ENCODE results near the gene FAM83F. TPM values are rescaled to one million over a fixed set of nuclear protein-coding genes. Genes with fewer than 3 reads are reported as not detected.
"Not testable (repeated sequence)": the region's sequence is repeated elsewhere in the genome, so short reads cannot be mapped to it uniquely, and the experiment has no call there.

The FAM83F gene
- total RNA-seq, 1 donor from 2014 or later: 1.4 TPM

DNA sequence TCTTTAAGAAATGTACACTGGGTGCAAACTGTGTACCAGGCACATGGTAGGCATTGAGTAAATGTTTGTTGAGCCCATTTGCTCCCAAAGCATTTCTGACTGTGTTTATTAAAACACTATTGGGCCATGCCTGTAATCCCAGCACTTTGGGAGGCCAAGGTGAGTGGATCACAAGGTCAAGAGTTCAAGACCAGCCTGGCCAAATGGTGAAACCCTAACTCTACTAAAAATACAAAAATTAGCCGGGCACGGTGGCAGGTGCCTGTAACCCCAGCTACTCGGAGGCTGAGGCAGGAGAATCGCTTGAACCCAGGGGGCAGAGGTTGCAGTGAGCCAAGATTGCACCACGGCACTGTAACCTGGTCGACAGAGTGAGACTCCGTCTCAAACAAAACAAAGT lies 1.9 kb upstream of the FAM83F start:
- not testable (repeated sequence) for DNase-seq (ENCODE audit: low spot score)

DNA sequence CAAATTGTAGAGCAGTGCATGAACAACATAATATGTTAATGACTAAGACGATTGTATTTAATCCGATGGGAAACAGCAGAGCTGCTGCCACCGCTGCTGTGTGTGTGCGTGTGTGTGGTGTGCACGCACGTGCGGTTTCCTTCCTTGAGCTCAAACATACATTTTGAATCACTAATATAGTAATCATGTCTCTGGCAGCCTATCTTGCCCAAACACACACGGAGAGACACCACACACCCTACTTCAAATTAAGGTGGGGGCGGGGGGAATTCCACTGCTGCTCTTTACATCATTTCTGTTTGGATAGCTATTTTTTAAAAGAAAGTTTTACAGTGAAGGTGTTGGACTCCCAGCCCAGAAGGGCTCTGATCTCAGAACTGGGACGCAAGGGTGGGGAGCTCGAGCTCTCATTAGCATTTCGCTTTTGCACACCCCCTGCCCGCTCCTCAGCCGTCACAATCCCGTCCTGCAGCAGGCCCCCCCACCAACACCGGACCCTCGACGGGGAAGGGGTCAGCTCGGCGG lies 651 bp upstream of the FAM83F start:
- no peak for DNase-seq (ENCODE audit: low spot score)

DNA sequence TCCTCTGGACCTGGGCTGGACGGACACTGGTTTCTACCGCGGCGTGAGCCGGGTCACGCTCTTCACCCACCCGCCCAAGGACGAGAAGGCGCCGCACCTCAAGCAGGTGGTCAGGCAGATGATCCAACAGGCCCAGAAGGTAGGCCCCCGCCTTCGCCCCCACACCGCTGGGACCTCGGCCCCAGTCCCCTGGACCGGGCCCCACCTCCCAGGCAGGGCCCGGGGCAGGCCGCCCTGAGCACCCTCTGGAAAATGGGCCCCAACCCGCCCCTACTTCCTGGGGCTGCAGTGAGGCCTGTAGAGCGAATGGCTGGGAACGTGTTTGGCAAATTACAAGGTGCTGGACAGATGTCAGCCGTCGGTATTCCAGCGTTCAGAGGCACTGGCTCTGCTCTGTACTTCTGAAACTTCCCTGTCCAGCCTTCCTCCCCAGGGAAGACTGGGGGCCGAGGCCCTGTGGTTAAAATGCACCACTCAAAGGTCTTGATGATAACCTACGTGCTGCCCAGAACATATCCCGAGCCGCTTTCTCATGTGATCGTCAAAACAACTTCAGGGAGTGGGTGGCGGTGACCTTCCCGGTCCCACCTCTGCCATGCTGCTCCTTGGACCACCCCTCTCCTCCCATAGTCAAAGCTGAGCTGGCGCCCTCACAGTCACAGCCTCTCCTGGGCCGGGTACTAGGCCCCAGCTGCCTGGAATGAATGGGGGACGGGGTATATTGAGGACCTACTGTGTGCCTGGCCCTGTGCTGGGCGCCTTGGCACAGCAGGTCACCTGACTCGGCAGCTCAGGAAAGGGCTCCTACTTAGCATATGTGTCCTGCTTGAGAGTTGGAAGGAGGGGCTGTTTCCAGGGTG lies 869 bp downstream of the FAM83F start:
- no peak for DNase-seq (ENCODE audit: low spot score)

DNA sequence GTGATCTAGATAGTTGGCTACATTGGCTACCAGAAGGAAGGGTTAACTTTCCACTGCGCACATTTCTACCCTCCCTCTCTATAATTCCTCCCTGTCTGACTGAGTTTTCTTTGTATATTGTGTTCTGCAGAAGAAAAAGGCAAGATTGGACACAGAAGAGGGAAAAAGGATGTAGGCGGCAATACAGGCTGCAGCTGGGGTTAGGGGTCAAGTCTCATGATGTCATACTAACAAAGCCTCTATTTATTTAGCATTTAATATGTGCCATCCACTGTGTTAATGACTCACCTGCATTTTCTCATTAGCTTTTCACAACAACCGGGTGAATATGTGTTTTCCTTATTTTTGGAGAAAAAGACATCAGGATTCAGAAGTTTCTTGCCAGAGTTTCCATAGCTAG lies 2.0 kb downstream of the FAM83F start:
- DNase-seq (ENCODE audit: low spot score): no peak

DNA sequence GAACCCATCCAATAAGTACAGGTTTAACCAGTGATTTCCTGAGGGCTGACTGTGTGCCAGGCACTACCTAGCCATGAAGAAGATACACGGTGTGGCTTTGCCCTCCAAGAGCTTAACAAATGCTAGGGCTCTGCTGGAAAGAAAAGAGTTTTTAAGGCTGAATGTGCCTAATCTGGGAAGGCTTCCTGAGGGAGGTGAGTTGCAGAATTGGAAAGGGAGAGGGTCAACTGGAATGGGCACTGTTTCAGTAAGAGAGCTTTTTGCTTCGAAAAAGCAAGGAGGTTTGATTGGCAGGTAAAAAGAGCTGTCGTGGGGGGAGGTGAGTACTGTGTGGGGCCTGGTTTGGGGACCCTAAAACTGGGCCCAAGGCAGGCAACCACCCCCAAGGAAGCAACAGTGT lies 2.7 kb downstream of the FAM83F start:
- no peak for DNase-seq (ENCODE audit: low spot score)

DNA sequence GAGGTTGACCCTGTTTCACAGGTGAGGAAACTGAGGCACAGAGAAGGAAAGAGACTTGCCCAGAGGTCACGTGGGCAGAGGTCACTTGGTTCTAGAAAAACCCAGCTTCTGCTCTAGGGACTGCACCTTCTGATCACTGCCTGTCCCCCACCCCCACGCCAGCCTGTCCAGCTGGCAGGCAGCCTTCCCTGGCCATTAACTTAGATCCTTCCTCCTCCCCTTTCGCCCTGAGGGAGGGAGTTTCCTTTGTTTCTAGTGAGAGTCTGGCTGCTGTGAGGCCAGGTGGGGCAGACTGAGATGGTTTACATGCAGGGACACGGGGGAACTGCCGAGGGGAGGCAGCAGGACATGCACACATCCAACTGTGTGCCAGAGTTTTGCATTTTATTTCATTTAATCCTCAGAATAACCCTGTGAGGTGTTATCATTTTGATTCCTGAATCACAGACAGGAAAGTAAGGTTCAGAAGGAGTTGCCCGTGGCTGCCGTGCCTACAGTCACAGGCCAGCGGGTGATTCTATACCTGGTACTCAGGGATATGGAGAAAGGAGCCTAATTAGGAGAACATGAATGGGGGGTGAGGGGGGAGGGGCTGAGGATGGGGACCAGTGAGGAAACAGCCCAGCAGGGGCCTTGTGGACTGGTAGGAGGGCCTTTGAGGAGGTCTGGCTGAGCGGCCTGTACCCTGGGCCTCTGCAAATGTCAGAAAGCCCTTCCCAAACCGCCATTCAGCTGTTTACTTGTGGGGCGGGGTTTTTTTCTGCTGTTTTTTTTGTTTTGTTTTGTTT lies 3.4 kb downstream of the FAM83F start:
- peak; percentile 34 for DNase-seq (ENCODE audit: low spot score)

DNA sequence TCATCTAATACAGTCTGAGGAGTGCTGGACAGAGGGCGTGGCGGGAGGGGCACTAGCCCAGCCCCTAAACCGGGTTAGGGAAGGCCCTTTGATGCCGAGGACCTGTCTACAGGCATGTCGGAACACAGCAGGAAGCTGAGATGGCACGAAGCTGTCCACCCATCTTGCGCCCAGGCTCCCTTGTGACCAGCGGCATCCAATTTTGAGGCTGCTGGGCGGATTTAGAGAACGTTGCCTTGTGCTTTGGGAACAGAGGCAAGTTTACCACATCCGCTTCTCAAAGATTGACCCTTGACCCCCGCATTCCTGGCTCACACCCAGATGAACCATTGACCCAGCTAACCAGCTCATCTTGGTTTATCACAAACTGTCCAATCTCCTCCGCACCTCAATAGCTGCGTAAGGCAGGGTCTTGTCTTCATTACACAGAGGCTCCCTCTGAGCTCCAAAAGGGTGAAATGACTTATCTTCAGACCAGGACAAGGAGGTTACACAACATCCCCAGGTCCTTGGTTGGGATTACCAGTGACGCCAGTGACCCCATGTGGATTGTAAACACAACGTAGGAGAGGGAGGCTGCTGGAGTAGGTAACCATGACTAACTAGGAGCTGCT lies 4.5 kb downstream of the FAM83F start:
- DNase-seq (ENCODE audit: low spot score): no peak

DNA sequence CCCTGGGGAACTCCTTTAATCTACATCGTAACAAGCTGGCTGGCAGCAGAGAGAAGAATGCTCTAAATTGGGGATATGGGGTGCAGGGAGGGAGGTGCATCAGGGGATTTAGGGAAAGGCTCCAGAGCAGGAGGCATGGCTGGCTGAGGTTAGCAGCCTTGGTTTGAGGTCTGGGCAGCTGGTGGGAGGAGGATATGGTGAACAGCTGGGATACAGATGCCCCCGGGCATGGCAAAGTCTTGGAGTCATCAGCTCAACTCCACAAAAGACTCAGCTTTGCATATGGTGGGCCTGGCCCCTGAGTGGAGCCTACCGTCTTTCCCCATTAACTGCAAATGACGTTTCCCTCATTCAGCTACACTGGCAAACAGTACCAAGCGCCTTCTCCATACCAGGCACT lies 5.4 kb downstream of the FAM83F start:
- no peak for DNase-seq (ENCODE audit: low spot score)

DNA sequence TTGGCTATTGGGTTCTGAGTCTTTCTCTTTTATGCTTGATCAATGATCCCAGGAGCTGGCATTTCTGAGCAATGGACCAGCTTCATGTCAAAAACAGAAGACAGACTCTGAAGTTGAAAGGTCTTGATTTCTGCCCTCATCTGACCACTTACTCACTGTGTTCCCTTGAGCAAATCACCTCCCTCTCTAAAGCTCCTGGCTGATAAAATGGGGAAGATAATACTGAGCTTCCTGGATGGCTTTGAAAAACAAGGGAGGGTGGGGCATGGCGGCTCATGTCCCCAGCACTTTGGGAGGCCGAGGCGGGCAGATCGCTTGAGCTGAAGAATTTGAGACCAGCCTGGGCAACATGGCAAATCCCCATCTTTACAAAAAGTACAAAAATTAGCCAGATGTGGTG lies 6.4 kb downstream of the FAM83F start:
- no peak for DNase-seq (ENCODE audit: low spot score)

DNA sequence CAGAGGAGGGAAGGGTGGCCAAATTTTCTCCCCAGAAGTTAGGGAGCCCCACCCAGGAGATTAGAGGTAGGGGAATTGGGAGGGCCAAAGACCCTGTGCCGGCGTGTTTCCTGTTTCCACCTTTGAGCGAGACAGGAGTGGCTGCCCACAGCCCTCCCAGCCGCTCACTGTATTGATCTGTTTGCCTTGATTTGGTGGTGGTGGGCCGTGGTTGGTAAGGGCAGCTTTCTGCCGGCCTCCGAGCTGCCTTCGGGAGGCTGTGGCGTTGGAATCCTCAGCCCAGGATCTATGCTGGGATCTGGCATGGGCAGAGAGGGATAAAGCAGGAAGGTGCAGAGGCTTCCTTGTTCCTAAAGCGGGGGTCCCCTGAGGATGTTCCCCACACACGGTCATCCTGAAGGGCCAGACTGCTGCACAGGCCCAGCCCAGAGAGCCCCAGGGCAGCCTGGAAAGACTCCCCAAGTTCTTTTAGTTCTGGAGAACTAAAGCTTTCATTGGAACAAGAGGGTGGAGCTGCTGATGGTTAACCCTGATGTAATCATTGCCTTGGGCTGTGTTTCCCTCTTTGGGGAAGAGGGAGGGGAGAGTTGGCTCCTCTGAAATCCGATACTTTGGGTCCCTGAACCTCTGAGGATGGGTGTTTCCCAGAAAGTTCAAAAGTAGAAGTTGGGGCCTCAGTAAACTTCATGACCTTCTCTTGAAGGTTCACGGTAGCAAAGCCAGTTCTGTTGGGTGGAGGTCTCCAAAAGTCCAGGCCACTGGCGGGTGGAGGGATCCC lies 7.2 kb downstream of the FAM83F start:
- DNase-seq (ENCODE audit: low spot score): peak; percentile 53

DNA sequence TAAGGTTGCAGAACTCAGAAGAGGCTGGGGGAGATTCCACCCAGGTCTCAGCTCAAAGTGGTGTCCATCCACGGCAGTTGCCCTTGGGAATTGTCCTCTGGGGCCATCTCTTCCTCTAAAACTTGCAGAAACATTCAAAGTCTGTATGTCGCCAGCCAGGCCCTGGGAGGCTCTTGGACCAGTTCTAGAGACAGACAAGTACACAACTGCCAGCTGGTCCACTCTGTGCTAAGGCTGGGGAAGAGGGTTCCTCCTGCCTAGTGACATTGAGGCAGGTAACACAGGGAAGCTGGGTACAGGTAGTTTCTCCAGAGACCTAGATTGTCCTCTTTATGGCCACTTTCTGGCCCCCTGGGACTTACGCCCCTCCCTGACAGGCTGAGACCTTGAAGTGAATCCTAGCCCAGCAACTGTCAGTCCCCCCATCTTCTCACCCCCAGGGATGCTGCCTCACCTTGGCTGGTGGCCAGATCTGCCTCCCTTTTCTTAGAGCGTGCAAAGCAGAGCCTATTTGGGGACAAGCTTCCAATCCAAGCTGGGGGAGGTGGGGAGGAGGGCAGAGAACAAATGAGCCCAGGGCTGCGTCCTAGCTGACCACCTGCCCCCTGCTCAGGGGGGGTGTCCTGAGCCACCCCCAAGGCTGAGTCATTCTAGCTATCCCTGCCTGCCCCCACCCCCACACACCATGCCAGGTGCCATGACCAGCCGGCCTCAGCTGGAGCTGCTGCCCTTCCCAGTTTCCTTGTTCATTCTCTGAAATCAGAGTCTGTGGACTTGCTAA lies 8.4 kb downstream of the FAM83F start:
- DNase-seq (ENCODE audit: low spot score): no peak

DNA sequence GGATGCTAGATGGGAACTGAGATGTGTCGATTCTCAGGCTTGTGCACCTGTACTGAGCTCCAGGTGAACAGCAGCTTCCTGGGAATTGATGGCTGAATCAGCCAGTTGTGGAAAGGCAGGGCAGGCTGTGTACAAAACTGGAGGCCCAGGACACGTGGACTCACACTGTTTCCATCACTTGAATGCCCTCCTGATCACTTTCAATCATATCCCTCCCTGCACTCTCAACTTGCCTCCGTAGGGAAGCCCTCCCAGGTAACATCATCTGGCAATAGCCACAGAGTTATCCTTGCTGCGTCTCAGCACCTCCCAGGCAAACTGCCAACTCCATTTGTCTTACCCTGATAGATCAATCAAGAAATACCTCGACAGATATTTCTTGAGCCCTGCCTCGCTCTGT lies 10.1 kb downstream of the FAM83F start:
- DNase-seq (ENCODE audit: low spot score): no peak

DNA sequence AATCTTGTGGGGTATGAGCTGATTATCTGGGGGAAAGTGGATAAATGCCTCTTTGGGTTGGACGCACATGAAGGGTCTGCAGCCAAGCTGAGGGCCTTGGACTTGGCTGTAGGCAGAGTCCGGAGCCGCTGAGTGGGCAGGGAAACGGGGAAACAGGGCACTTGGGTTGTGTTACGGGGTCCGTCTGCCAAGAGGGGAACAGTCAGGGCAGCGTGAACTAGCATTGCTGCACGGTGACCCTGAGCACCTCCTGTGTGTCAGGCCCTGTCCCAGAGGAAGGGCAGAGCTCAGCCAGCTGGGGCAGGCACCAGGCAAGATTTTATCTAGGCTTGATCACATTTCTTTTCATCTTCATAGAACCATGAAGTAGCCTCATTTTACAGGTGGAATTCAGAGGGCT lies 11.9 kb downstream of the FAM83F start:
- DNase-seq (ENCODE audit: low spot score): no peak

DNA sequence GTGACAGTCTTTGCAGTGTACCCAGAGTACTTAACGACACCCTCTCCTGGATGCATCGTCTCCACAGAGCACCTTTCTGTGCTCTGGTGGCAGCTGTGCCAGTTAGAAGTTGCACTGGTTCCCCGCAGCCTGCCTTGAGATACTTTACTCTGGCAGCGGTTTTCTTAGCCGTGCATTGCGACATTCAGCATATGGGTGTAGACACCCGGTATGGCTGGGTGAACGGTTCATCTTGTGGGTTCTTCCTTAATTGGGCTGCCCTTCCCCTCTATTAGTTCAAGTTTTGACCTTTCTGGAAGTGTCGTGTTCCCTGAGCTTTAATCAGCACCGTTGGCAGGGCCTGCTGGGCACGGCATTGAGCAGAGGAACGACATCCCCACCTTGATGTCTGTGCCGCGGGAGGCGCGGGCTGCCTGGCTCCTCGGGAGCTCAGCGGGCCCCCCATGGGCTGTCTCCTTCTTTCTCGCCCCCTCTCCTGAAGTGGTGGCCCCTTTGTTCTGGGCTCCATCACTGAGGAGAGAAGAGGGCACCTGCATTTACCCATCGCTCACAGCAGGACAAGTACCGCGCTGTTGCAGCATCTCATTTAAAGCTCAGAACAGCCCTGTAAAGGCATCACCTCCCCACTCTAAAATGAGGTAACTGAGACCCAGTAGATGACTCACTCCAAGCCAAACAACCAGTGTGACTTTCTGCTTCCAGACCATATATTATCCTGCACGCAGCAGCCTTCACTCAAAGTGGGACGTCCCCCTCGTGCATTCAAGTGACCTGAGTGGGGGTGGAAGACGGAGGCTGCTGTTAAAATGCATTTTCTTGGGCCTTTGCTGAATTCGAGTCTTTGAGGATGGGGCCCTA lies 13.3 kb downstream of the FAM83F start:
- DNase-seq (ENCODE audit: low spot score): no peak

DNA sequence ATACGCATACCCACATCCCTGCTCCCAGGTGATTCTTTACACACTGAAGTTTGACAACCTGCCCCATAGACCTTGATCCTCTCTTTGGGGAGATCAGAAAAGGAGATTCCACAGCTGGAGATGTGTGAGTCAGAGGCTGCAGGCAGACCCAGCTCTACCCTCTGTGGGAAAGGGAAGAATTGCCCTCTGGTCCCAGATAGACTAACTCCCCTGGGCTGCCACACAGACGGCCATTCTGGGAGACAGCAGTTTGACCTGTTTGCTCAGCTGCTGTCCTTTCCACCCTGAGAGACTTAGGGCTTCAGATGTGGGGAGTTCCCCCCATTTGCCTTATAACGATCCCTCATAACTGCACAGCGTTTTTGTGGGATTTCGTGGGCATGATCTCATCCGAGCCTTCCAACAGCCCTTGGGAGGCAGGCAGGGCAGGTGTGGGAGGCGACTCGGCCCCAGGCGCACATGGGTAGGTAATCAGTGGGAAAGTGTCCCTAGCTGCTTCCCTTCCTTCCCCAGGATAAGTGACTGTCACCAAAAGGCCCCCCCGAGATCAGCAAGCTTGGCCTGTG lies 14.1 kb downstream of the FAM83F start:
- DNase-seq (ENCODE audit: low spot score): no peak

DNA sequence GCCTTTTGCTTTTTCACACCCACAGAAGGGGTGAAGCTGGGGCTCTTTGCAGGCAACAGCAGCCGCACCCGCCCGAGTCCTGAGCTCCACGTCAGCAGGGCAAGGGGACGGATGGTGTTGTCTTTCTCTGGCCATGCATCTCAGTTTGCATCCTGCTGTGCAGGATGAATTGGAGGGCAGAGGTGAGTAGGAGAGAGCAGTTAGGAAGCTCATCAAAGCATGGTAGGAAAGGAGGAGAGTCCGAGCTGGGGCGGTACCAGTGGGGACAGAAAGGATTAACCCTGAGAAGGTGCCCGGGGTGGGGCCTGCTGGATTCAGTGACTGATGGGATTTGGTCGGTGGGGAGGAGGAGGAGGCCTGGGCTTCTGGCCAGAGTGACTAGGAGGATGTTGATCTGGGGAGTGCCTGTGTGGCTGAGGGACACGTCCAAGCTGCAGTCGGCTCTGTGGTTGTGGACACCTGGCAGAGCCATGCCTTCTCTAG lies 14.6 kb downstream of the FAM83F start:
- DNase-seq (ENCODE audit: low spot score): no peak

DNA sequence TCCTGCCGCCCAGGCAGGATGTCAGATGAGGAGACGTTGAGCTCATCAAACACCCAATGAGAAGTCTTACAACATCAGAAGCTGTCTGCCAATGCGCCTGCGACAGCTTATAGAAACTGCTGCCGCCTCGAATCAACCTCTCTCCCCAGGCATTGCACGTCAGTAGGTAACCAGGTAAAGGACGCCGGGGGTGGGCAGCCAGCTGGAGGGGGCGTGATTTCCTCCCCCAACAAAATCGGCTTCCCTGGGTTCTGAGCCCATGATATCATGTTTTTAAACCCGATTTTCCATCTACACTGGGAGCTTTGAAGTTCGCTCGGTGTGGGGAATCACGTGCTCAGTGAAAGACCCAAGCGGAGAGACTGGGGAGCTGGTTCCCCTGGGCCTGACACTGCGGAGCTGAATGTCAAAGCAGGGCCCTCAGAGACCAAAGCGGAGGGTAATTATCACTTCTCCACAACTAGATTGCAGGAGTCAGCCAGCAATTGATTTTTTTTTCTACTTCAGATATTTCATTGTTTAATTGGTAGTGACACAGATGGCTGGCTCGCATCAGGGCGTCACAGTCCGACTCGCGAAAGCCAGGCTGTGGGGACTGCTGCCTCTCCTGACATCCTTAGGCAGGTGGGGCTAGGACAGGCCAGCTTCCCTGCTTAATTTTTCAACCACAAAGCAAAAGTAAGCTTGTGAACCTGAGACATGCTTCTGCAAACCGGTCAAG lies 15.4 kb downstream of the FAM83F start:
- no peak for DNase-seq (ENCODE audit: low spot score)

DNA sequence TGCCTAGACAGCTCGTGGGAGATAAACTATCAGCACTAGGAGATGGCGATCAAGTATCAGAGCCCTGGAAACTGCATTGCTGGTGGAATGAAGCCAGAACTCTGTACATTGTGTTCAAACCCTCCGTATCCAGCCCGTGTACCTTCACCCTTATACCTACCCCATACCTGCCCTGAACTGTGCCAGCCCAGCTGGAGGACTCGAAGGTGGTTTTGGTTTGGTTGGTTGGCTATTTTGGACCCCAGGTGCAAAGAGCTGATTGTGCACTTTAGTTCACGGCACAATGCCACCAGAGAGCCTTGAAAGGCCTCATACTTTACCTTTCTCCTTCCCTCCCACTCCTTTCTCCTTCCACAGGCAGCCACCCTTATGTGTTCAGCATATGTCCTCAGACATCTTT lies 16.0 kb downstream of the FAM83F start:
- DNase-seq (ENCODE audit: low spot score): no peak
